ENCODE results near the gene NFATC1.

NFATC1 gene

DNA sequence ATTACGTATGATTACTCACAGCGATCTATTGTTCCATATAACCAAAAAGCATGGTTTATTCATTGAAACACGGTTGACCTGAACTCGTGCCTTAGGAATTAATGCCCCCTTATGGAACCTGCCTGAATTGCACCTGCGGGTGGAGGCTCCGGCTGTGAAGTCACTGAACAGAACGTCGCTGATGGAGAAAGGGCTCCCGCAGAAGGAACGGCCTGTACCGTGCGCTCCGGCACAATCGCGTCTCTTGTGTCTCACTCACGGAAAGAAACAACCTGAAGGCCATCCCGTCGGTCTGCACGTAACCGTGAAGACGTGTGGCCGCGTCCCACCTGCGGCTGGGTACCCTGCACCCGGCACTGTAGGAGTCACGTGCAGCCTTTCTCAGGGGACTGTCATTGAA, 133.1 kb downstream of the NFATC1 start:
- TF ChIP-seq, protein P1, sequence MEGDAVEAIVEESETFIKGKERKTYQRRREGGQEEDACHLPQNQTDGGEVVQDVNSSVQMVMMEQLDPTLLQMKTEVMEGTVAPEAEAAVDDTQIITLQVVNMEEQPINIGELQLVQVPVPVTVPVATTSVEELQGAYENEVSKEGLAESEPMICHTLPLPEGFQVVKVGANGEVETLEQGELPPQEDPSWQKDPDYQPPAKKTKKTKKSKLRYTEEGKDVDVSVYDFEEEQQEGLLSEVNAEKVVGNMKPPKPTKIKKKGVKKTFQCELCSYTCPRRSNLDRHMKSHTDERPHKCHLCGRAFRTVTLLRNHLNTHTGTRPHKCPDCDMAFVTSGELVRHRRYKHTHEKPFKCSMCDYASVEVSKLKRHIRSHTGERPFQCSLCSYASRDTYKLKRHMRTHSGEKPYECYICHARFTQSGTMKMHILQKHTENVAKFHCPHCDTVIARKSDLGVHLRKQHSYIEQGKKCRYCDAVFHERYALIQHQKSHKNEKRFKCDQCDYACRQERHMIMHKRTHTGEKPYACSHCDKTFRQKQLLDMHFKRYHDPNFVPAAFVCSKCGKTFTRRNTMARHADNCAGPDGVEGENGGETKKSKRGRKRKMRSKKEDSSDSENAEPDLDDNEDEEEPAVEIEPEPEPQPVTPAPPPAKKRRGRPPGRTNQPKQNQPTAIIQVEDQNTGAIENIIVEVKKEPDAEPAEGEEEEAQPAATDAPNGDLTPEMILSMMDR (IDR thresholded peaks at IDR 0.05; ENCODE audit: control extremely low read depth, extremely low read depth, low read depth, missing control alignments): peak; percentile 84
- DNase-seq (ENCODE audit: extremely low spot score): peak; percentile 81
- CTCF ChIA-PET: interaction anchor here (0.8 to 8.3 kb wide), 14 partner anchors 9 to 169 kb away, joined by 3 to 137 read pairs (median 4); no protein-coding TSS in a partner anchor
- POLR2A ChIA-PET: no interaction called here

DNA sequence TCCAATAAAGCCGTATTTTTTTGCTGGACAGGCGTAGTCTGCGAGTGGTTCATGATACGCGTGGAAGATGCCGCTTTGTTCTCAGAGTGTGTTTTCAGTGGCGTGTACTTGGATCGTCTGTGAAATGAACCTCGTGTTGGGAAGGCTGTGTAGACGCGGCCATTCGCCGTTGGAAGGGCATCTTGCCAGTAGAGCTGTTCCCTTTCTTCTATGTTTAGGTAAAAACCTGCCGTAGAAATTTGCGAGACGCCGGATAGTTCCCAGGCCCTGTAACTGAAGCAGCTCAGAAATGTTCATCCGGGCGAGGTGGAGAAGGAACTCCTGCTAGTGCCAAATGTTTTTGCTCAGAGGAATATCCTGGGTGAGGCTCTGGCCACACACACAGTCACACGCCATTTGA, 133.6 kb downstream of the NFATC1 start:
- CTCF ChIA-PET: interaction anchor here (0.7 to 8.3 kb wide), 15 partner anchors 9 to 170 kb away, joined by 3 to 137 read pairs (median 4); no protein-coding TSS in a partner anchor
- POLR2A ChIA-PET: no interaction called here
- no peak for DNase-seq (ENCODE audit: extremely low spot score)
- TF ChIP-seq, protein P1 (IDR thresholded peaks at IDR 0.05; ENCODE audit: control extremely low read depth, extremely low read depth, low read depth, missing control alignments): no peak

GRCh38 chr18:79529991-79530390, 134.3 kb downstream of the NFATC1 start:
- DNase-seq (ENCODE audit: extremely low spot score): no peak
- ChIA-PET POLR2A (no interaction called here), CTCF (interaction anchor here (0.7 to 8.3 kb wide), 17 partner anchors 8 to 170 kb away, joined by 3 to 137 read pairs (median 4); no protein-coding TSS in a partner anchor)
- TF ChIP-seq, protein P1 (IDR thresholded peaks at IDR 0.05; ENCODE audit: control extremely low read depth, extremely low read depth, low read depth, missing control alignments): no peak

- ChIA-PET POLR2A (no interaction called here), CTCF (interaction anchor here (1.1 to 8.3 kb wide), 12 partner anchors 7 to 150 kb away, joined by 3 to 137 read pairs (median 5); partner anchors contain the start of gene NFATC1)
- TF ChIP-seq, protein P1 (IDR thresholded peaks at IDR 0.05; ENCODE audit: control extremely low read depth, extremely low read depth, low read depth, missing control alignments): no peak
- DNase-seq (ENCODE audit: extremely low spot score): no peak
Observed at GRCh38 chr18:79530821-79531220, 135.1 kb downstream of the NFATC1 start.

GRCh38 chr18:79531386-79531785, 135.7 kb downstream of the NFATC1 start:
- ChIA-PET POLR2A (no interaction called here), CTCF (interaction anchor here (1.4 to 8.3 kb wide), 4 partner anchors 9 to 151 kb away, joined by 3 to 137 read pairs (median 3); partner anchors contain the start of gene NFATC1)
- TF ChIP-seq, protein P1 (IDR thresholded peaks at IDR 0.05; ENCODE audit: control extremely low read depth, extremely low read depth, low read depth, missing control alignments): no peak
- DNase-seq (ENCODE audit: extremely low spot score): no peak

- ChIA-PET CTCF (interaction anchor here (1.5 to 8.3 kb wide), 2 partner anchors 136 to 151 kb away, joined by 3 to 137 read pairs; partner anchors contain the start of gene NFATC1), POLR2A (no interaction called here)
- TF ChIP-seq, protein P1 (IDR thresholded peaks at IDR 0.05; ENCODE audit: control extremely low read depth, extremely low read depth, low read depth, missing control alignments): no peak
Observed at GRCh38 chr18:79531926-79532312, 136.2 kb downstream of the NFATC1 start.

More at GRCh38 chr18:79531926-79532312, 136.2 kb downstream of the NFATC1 start:
- no peak for DNase-seq (ENCODE audit: extremely low spot score)

Data from GM10248 (cell line).